KMS-11 (cell line): ENCODE data around the gene FNIP1.

Experiments
- H2AFZ ChIP-seq: fragments of 200-600 bp; sonication (generic); 2 replicates; pipeline ENCODE4 v1.6.1; 2016; ENCODE audit warnings: antibody characterized with exemption, mixed run types, low read depth
- H3K27ac ChIP-seq: fragments of 200-600 bp; sonication (generic); 2 replicates; pipeline ENCODE4 v1.6.1; 2016; ENCODE audit warnings: mild to moderate bottlenecking, mixed run types
- H3K27me3 ChIP-seq: fragments of 200-600 bp; sonication (generic); 2 replicates; pipeline ENCODE4 v1.6.1; 2017; ENCODE audit warnings: mild to moderate bottlenecking, low read depth, mixed run types, moderate library complexity; ENCODE audit not compliant: insufficient read depth
- H3K36me3 ChIP-seq: fragments of 200-600 bp; sonication (generic); 2 replicates; pipeline ENCODE4 v1.6.1; 2017; ENCODE audit warnings: mild to moderate bottlenecking, mixed run types; ENCODE audit not compliant: insufficient read depth
- H3K4me1 ChIP-seq: fragments of 200-600 bp; sonication (generic); 2 replicates; pipeline ENCODE4 v1.6.1; 2016; ENCODE audit warnings: mild to moderate bottlenecking, low read depth, mixed run types; ENCODE audit not compliant: poor library complexity, severe bottlenecking
- H3K4me2 ChIP-seq: fragments of 200-600 bp; sonication (generic); 2 replicates; pipeline ENCODE4 v1.7.0; 2016; ENCODE audit warnings: mild to moderate bottlenecking, mixed run types
- H3K4me3 ChIP-seq: fragments of 200-600 bp; sonication (generic); IDR thresholded peaks from 2 replicates; pipeline ENCODE4 v1.6.1; 2017; ENCODE audit warnings: low read depth, low read length, mixed read lengths; ENCODE audit not compliant: insufficient read depth
- H3K79me2 ChIP-seq: fragments of 200-600 bp; sonication (generic); 2 replicates; pipeline ENCODE4 v1.6.1; 2016; ENCODE audit warnings: low read depth, mixed run types; ENCODE audit not compliant: insufficient read depth
- H3K9ac ChIP-seq: fragments of 200-600 bp; sonication (generic); 2 replicates; pipeline ENCODE4 v1.6.1; 2016; ENCODE audit warnings: mild to moderate bottlenecking, mixed run types
- H4K20me1 ChIP-seq: fragments of 200-600 bp; sonication (generic); 2 replicates; pipeline ENCODE4 v1.6.1; 2016; ENCODE audit warnings: mild to moderate bottlenecking, mixed run types; ENCODE audit not compliant: insufficient read depth
- TF ChIP-seq, protein P1 (sequence below): fragments of 200-600 bp; sonication (generic); conservative IDR thresholded peaks from 2 replicates; pipeline ENCODE4 v1.6.1; 2017; ENCODE audit warnings: low read depth, mild to moderate bottlenecking, antibody characterized with exemption, low read length, moderate library complexity, mixed read lengths

The FNIP1 gene

GRCh38 chr5:131684595-131684994 lies 112.2 kb downstream of the FNIP1 start:
- H4K20me1 ChIP-seq, result no peaks in the 10 kb centered on the region
- H3K27ac ChIP-seq, result no peak overlapping the region

DNA sequence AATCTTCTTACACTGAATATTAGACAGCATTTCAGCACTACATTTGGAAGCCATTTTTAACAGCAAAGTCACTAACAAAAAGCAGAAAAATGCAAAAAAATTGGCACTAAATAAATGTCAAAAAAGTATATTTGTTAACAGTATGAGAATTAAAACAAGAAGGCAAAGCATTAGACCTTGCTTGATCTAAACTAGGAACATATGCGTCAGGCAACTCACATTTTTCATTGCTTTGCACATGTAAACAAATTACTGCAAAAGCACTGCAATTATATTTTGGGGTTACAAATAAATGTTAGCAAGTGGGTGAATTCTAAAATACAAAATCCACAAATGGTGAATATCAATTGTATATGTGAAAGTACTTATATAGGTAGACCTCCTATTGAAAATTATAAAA lies 112.8 kb downstream of the FNIP1 start:
- H3K4me3 ChIP-seq, result no peak overlapping the region
- H2AFZ ChIP-seq, result no peak overlapping the region
- no peaks in the 10 kb centered on the region for H3K27me3 ChIP-seq
- H3K4me2 ChIP-seq, result no peak overlapping the region
- no peak overlapping the region for H3K9ac ChIP-seq
- H3K79me2 ChIP-seq, result no peaks in the 10 kb centered on the region
- H3K36me3 ChIP-seq, result no peaks in the 10 kb centered on the region; the same call in 1 of the 2 replicates
- no peaks in the 10 kb centered on the region for H4K20me1 ChIP-seq
- no peak overlapping the region for H3K27ac ChIP-seq
- TF ChIP-seq, protein P1, sequence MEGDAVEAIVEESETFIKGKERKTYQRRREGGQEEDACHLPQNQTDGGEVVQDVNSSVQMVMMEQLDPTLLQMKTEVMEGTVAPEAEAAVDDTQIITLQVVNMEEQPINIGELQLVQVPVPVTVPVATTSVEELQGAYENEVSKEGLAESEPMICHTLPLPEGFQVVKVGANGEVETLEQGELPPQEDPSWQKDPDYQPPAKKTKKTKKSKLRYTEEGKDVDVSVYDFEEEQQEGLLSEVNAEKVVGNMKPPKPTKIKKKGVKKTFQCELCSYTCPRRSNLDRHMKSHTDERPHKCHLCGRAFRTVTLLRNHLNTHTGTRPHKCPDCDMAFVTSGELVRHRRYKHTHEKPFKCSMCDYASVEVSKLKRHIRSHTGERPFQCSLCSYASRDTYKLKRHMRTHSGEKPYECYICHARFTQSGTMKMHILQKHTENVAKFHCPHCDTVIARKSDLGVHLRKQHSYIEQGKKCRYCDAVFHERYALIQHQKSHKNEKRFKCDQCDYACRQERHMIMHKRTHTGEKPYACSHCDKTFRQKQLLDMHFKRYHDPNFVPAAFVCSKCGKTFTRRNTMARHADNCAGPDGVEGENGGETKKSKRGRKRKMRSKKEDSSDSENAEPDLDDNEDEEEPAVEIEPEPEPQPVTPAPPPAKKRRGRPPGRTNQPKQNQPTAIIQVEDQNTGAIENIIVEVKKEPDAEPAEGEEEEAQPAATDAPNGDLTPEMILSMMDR, result no peak
- peaks cover 27% of the 10 kb centered on the region for H3K4me1 ChIP-seq

More at GRCh38 chr5:131684595-131684994, 112.2 kb downstream of the FNIP1 start:
- no peak overlapping the region for H3K4me3 ChIP-seq
- no peak overlapping the region for H3K9ac ChIP-seq
- no peaks in the 10 kb centered on the region for H3K27me3 ChIP-seq
- H3K4me1 ChIP-seq, result peaks cover 23% of the 10 kb centered on the region
- TF ChIP-seq, protein P1, result no peak
- H3K4me2 ChIP-seq, result no peak overlapping the region
- no peaks in the 10 kb centered on the region for H3K79me2 ChIP-seq
- H3K36me3 ChIP-seq, result no peaks in the 10 kb centered on the region; the same call in 1 of the 2 replicates
- no peak overlapping the region for H2AFZ ChIP-seq

GRCh38 chr5:131682826-131683225 lies 114.0 kb downstream of the FNIP1 start:
- Histone ChIP-seq H3K4me3 (no peak overlapping the region), H3K36me3 (no peaks in the 10 kb centered on the region; the same call in 1 of the 2 replicates), H3K9ac (no peak overlapping the region), H2AFZ (no peak overlapping the region), H3K27ac (no peak overlapping the region), H3K27me3 (no peaks in the 10 kb centered on the region), H3K4me1 (peaks cover 27% of the 10 kb centered on the region), H3K4me2 (no peak overlapping the region), H4K20me1 (no peaks in the 10 kb centered on the region), H3K79me2 (no peaks in the 10 kb centered on the region)
- TF ChIP-seq, protein P1, result no peak

DNA sequence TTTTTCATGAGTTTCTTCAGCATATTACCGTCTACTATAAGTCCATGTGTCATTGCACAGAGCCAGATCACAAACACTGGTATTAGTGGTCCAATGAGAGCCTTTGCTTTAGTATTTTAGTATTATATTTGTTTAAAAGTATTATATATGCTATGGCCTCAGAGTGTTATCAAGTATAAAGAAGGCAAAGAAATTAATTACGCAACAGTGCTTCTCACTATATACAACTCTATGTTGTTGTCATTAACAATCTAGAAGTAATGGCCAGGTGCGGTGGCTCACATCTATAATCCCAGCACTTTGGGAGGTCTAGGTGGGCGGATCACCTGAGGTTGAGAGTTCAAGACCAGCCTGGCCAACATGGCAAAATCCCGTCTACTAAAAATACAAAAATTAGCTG lies 114.6 kb downstream of the FNIP1 start:
- Histone ChIP-seq H3K9ac (no peak overlapping the region), H3K4me2 (no peak overlapping the region), H3K4me1 (peaks cover 27% of the 10 kb centered on the region), H3K4me3 (no peak overlapping the region), H3K79me2 (no peaks in the 10 kb centered on the region), H3K27me3 (no peaks in the 10 kb centered on the region), H3K36me3 (no peaks in the 10 kb centered on the region; the same call in 1 of the 2 replicates), H3K27ac (no peak overlapping the region), H4K20me1 (no peaks in the 10 kb centered on the region), H2AFZ (no peak overlapping the region)
- TF ChIP-seq, protein P1, result no peak
